HG03571 (cell line): Measurements from ENCODE around the gene KCNA4.
A peak's percentile ranks its signal among the peaks of the same experiment; 100 is the strongest.
"Not testable (repeated sequence)": the region's sequence is repeated elsewhere in the genome, so short reads cannot be mapped to it uniquely, and the experiment has no call there.

Source experiments
- ATAC-seq: cut with Tn5 transposase; IDR thresholded peaks from one replicate; pipeline ENCODE4 v1.9.1; 2021; ENCODE audit not compliant: unreplicated experiment

The KCNA4 gene

GRCh38 chr11:30000986-30001750, 15.7 kb downstream of the KCNA4 start:
- ATAC-seq, result no peak

GRCh38 chr11:29996016-29996415, 20.8 kb downstream of the KCNA4 start:
- peak; percentile 83 for ATAC-seq

GRCh38 chr11:29989174-29989970, 27.5 kb downstream of the KCNA4 start:
- no peak for ATAC-seq

- ATAC-seq, result no peak
Observed at GRCh38 chr11:29985248-29985647, 31.6 kb downstream of the KCNA4 start.

GRCh38 chr11:29984544-29984943, 32.3 kb downstream of the KCNA4 start:
- no peak for ATAC-seq

GRCh38 chr11:29978549-29978948, 38.3 kb downstream of the KCNA4 start:
- ATAC-seq, result no peak

GRCh38 chr11:29975580-29975979, 41.2 kb downstream of the KCNA4 start:
- ATAC-seq, result not testable (repeated sequence)

- ATAC-seq, result no peak
Observed at GRCh38 chr11:29963796-29964195, 53.0 kb downstream of the KCNA4 start.

- ATAC-seq, result no peak
Observed at GRCh38 chr11:29963036-29963435, 53.8 kb downstream of the KCNA4 start.

- peak; percentile 66 for ATAC-seq
Observed at GRCh38 chr11:29962243-29962642, 54.6 kb downstream of the KCNA4 start.
